ENCODE results near the gene ZBTB38. TPM values are rescaled to one million over a fixed set of nuclear protein-coding genes. Genes with fewer than 3 reads are reported as not detected.

Gene ZBTB38
- total RNA-seq, 1 experiment from 2014 or later = 22.9 TPM

- DNase-seq (ENCODE audit: low spot score) = no peak
Measured at GRCh38 chr3:141403576-141403975, 35.3 kb downstream of the ZBTB38 start.

DNA sequence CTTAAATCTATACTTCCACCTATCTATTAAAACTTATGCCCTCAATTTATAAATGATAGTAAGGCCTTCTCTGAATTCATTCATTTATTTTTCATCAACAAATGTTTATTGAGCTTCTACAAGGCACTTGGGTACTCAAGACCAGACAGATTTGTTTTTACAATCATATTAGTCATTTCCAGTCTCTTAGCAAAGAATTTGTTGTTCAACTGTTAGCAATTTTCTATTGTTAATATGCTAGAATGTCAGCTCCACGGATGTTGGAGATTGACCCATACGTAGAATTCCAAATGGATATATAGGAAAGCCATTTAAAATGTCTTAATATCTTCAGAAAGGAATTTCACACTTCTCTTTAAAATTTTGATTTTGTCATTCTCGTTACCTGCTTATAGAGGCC lies 36.7 kb downstream of the ZBTB38 start:
- DNase-seq (ENCODE audit: low spot score) = no peak

DNA sequence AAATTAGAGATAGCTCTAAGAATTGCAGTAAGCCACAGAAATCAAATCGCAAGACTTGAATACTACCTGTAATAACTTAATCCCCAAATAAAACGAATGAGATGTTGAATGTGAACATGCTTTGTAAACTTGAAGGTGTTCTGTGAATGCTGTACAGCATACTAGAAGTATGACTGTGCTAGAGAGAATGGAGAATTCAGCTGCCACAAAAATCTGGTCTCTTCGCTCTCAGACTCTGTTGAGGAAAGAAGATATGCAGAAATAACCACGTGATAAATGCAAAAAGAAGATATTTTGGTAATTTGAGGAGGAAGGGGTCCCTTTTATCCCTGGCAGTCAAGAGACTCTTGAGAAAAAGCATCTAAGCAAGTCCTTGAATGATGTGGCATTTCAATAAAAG lies 37.3 kb downstream of the ZBTB38 start:
- DNase-seq (ENCODE audit: low spot score) = no peak

GRCh38 chr3:141406265-141406664 lies 38.0 kb downstream of the ZBTB38 start:
- DNase-seq (ENCODE audit: low spot score) = no peak

DNA sequence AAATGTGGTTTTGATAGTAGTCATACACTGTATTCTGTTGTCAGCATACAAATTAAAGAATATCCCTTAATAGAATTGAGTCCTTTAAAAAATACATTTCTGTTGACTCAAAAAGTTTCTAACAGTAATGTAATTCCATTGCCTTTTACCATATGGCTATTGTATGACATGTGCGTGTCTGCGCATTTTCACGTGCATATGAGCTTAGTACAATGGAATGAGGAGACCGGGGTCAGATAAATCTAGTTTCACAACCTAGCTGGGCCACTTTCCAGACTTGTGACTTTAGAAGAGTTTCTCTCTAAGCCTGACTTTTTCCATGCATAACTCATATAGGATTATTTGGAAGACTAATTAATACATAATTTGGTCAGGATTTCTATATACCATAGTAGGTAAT lies 38.7 kb downstream of the ZBTB38 start:
- DNase-seq (ENCODE audit: low spot score) = no peak

DNA sequence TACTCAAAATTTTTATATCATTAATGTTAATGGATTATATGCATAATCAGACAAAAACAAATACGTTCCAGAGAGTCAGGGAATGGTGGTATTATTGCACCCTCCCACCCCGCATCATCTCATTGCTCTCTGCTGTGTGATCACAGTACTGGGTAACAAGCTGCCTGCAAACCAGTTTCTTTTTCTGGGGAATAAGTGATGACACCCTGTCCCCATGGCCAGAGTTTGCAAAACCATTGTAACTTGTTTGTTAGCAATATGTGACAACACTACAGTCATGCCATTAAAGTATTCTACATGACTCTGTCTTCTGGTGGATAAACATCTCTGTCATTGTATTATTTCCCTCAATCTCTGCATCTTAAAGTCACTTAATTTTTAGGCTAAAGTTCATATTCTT lies 39.5 kb downstream of the ZBTB38 start:
- no peak for DNase-seq (ENCODE audit: low spot score)

DNA sequence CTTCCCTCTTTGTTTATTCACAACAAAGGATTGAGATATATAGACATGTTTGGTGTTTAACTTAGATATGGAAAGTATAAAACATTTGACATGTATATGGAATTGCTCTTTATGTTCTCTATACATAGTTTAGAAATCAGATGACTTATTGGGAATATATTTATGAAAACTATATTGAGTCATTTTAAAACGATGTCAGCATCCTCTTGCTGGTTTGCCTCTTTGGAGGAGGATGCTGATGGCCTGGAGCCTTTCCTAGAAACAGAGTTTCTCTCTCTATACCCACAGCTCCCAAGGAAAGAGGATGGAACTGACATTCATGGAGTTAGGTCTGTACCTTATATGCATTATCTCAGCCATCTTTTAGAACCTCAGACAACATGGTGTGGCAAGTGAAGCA lies 40.3 kb downstream of the ZBTB38 start:
- DNase-seq (ENCODE audit: low spot score) = no peak

- DNase-seq (ENCODE audit: low spot score) = no peak
Measured at GRCh38 chr3:141409940-141410241, 41.6 kb downstream of the ZBTB38 start.

- DNase-seq (ENCODE audit: low spot score) = no peak
Measured at GRCh38 chr3:141410408-141410807, 42.1 kb downstream of the ZBTB38 start.

DNA sequence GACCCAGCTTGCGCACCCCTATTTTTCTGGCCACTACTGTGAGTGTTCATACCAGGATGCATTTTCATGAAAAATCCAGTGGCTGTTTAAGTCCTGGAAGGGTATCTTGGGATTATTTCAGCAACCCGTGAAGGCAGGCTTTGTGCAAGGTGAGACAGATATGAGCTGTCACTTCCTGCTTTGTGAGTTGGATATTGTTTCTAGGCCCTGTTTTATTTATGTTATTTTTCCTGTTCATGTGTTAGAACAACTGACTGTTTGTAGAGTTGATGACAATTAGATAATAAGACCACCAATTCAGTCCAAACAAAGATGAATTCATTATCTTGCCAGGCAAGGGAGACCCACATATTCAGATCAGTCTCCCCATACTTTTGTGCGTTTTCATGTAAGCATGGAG lies 42.5 kb downstream of the ZBTB38 start:
- no peak for DNase-seq (ENCODE audit: low spot score)

GRCh38 chr3:141411251-141411771 lies 43.0 kb downstream of the ZBTB38 start:
- DNase-seq (ENCODE audit: low spot score) = no peak

DNA sequence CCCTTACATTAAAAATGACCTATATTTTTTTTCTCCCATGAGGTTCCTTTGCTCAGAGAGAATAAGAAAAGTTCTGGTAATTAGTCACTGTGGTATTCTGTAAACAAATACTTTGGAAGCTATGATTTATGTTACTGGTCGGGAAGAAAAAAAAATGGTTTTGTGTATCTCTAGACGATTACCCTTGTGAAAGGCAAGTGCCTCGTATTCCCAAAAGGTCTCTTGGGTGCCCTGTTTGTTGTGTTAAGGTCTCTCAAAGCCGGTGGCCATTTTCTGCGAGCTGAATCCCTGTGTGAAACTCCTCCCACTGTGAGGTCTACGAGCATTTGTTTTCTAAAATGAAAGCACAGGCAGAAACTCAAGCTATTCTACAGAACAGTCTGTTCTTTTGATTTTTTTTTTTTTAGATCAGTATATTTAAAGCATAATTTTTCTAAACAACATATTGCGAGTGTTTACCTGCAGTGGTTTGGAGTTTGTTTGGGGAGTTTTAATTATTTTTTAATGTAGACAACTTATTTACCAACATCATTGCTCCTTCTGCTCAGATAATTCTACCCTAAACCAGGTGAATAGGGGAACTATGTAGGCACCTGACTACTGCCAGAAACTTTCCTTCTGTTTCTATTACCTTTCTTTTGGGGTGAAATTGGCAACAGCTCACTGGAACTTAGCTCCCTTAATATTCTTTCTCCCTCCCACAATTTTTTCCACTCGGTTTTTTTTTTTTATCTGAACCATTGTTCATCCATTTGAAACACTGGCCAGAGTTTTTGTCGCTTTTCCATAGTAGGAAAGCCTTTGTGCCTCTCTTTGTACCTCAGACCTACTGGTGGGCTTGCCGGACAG lies 44.0 kb downstream of the ZBTB38 start:
- no peak for DNase-seq (ENCODE audit: low spot score)

DNA sequence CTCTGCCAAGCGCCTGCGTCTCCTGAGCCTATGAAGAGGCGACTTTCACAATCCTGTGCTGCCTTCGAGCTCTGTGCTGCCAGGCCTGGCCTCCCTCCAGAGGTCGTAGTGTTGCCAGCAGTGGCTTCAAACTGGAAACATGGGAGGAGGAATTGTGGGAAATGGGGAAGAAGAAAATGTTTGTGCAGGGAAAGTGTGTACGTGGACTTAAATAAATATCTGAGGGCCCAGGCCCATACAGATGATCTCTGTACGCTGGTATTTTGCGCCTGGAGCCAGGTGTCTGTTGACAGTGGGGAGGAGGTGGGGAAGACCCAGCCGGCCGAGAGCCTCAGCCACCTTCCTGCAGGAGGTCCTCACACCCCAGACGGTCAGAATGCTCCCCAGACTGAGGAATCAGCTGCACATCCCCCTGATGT lies 44.6 kb downstream of the ZBTB38 start:
- DNase-seq (ENCODE audit: low spot score) = no peak

DNA sequence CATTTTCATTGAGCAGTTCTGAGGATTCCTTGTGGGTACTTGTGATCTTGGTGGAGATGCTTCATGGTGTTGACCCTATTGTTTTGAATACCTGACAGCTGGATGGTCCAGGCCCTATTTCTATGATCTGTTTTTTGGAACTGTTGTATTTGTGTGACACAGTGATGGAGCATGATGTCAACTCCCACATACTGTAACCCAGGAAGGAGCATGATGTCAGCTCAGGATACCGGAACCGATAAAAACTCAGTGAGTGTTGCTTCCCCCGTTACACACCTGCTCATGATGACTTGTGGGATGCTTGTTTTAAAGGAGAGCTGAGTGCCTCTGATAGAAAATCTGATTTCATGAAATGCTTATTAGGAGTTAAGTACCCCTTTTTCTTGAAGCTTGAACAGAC lies 45.1 kb downstream of the ZBTB38 start:
- no peak for DNase-seq (ENCODE audit: low spot score)

DNA sequence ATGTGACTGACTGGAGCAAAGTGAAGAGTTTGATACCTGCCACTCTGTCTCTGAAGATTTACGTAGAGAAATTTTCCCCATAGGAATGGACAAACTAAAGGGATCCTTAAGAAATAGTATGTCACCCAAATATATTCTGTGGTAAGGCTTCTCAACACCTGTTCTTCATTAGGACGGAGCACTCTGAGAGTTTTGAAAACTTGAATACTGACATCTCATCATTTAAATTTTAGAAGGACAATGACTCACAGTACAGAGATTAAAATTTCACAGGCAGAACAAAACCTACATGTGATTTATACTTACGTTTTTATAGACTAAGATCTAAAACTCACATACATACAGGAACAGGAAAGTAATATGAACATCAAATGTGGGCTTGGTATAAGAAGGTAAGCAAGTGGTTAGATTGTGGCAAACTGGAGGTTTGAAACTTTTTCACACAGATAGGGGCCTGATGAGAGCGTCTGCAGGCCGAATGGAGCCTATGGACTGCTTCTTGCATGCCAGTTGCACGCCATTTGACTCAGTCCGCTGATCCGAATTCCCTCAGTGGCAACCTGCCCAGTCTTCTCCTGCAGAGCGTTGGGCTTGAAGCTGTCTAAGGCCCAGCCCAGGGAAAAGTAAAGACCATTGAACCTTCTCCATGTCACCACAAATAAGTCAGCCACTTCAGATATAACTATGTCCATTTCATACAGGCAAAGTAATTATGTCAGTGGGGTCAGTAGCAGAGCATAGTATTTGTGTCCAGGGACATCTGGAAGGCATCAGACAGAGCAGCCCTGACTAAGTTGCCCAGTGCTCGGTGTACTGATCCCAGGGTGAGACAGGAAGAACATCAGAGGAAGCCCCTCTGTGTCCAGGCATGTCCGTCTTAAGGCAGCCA lies 45.7 kb downstream of the ZBTB38 start:
- no peak for DNase-seq (ENCODE audit: low spot score)

GRCh38 chr3:141414800-141415462 lies 46.6 kb downstream of the ZBTB38 start:
- no peak for DNase-seq (ENCODE audit: low spot score)

DNA sequence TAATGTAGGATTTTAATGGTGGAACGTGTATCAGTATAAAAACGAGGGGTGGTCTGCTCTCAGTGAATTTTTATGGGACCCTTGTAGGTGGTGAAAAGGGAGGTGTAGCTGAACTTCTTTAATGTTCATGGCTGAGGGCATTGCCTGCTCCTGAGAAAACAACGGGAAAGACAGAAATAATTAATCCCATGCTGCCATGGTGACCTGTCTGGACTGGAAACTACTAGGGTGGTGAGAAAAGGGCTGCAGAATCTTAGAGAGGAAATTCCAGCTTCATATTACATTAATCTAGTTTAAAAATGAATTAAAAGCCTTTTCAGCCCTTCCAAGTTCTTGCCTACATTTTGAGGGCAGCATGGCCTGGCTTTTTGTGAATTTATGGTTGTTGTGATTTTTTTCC lies 47.6 kb downstream of the ZBTB38 start:
- DNase-seq (ENCODE audit: low spot score) = no peak

Other genes starting within 250 kb of the ZBTB38 start
- 6.2 and 9.7 TPM in 2 replicates for gene PXYLP1, start 136.7 kb upstream of the ZBTB38 start, total RNA-seq (2014; rRNA removed; shearing (Covaris generic))
- gene RASA2, start 118.5 kb downstream of the ZBTB38 start, total RNA-seq (2014; rRNA removed; shearing (Covaris generic)) = 2.7 and 3.0 TPM in 2 replicates